Endothelial cell of umbilical vein (primary cell): ENCODE measurements around the gene PHF24.
A peak's percentile ranks its signal among the peaks of the same experiment; 100 is the strongest.

Experiments used
- CTCF ChIP-seq, 2 donors: IDR thresholded peaks; 1 replicate in 1 of 2; 2 replicates in 1 of 2; pipeline ENCODE4 v1.5.1; 2011; ENCODE audit warnings: low read length in 2 of 2, mild to moderate bottlenecking in 2 of 2, moderate library complexity in 2 of 2, control low read depth in 1 of 2, inconsistent platforms in 1 of 2, low read depth in 1 of 2; ENCODE audit not compliant: insufficient read depth in 1 of 2; ENCODE audit errors: extremely low read depth in 1 of 2
- EZH2 ChIP-seq: IDR thresholded peaks from 2 replicates; pipeline ENCODE4 v1.6.1; 2012; ENCODE audit warnings: borderline replicate concordance, low read depth, mild to moderate bottlenecking, moderate library complexity, low read length, inconsistent platforms; ENCODE audit not compliant: severe bottlenecking
- FOS ChIP-seq: IDR thresholded peaks from 2 replicates; pipeline ENCODE4 v1.6.1; 2011; ENCODE audit warnings: mild to moderate bottlenecking, low read length, moderate library complexity, borderline replicate concordance; ENCODE audit not compliant: insufficient read depth
- GATA2 ChIP-seq: IDR thresholded peaks from 2 replicates; pipeline ENCODE4 v1.7.0; 2011; ENCODE audit warnings: low read depth, mild to moderate bottlenecking, moderate library complexity, mixed read lengths, low read length; ENCODE audit not compliant: insufficient read length, insufficient read depth
- JUN ChIP-seq: IDR thresholded peaks from 2 replicates; pipeline ENCODE4 v1.6.1; 2011; ENCODE audit warnings: borderline replicate concordance, low read depth; ENCODE audit not compliant: insufficient read length, insufficient read depth
- MAX ChIP-seq: IDR thresholded peaks from 2 replicates; pipeline ENCODE4 v1.6.1; 2011; ENCODE audit not compliant: insufficient read depth, insufficient read length
- MYC ChIP-seq: IDR thresholded peaks from one replicate; pipeline ENCODE4 v1.6.1; 2011; ENCODE audit warnings: mild to moderate bottlenecking, low read depth, low read length
- POLR2A ChIP-seq: IDR thresholded peaks from 2 replicates; pipeline ENCODE4 v1.6.1; 2012; ENCODE audit warnings: low read depth, mild to moderate bottlenecking, control low read depth, low read length
- POLR2AphosphoS5 ChIP-seq: IDR thresholded peaks from 2 replicates; pipeline ENCODE4 v1.6.1; 2012; ENCODE audit warnings: low read depth, mild to moderate bottlenecking, control low read depth, low read length, moderate library complexity; ENCODE audit not compliant: insufficient read depth

GRCh38 chr9:34989003-34989945 lies 31.2 kb downstream of the PHF24 start, which contains the start of gene DNAJB5:
- TF ChIP-seq CTCF (IDR thresholded peaks at IDR 0.05; ENCODE audit: extremely low read depth in 1 of 2, insufficient read depth in 1 of 2, low read depth in 1 of 2, low read length in 2 of 2), result no peak
- TF ChIP-seq EZH2, result no peak
- TF ChIP-seq POLR2AphosphoS5, result peak; percentile 49
- peak; percentile 7 for TF ChIP-seq MAX
- no peak for TF ChIP-seq GATA2
- no peak for TF ChIP-seq JUN
- TF ChIP-seq POLR2A, result peak; percentile 67
- no peak for TF ChIP-seq FOS
- no peak for TF ChIP-seq MYC
